Fibroblast of the aortic adventitia (primary cell): ENCODE data around the gene TXLNA. TPM values are rescaled to one million over a fixed set of nuclear protein-coding genes. Genes with fewer than 3 reads are reported as not detected.

ENCODE experiments used
- DNase-seq: peaks from one replicate; pipeline ENCODE4 v3.0.0-alpha.2; 2010; ENCODE audit warnings: low read depth
- H3K4me3 ChIP-seq: 2 replicates; pipeline ENCODE4 v1.5.1; 2011; ENCODE audit warnings: low read depth, mild to moderate bottlenecking, control low read depth, low read length, moderate library complexity
- CTCF ChIP-seq: IDR thresholded peaks from 2 replicates; pipeline ENCODE4 v1.5.1; 2011; ENCODE audit warnings: mild to moderate bottlenecking, low read length, control low read depth, inconsistent platforms; ENCODE audit not compliant: insufficient read depth
- total RNA-seq: library from RNA; depleted of rRNA; stranded (reverse); fragments of >200 nt; gene quantifications from 2 replicates; pipeline ENCODE4 v1.2.3, GENCODE V29; 2012; ENCODE audit warnings: low replicate concordance

TXLNA gene
- total RNA-seq, 1 donor, result 98.0 TPM

GRCh38 chr1:32184650-32185049 is 5.2 kb downstream of the TXLNA start:
- no peak overlapping the region for H3K4me3 ChIP-seq
- DNase-seq, result no peak
- TF ChIP-seq CTCF, result no peak

- TF ChIP-seq CTCF, result no peak
- DNase-seq, result no peak
- no peak overlapping the region for H3K4me3 ChIP-seq
Observed at GRCh38 chr1:32186077-32186476, 6.6 kb downstream of the TXLNA start.

GRCh38 chr1:32186491-32186890 is 7.0 kb downstream of the TXLNA start:
- DNase-seq, result no peak
- H3K4me3 ChIP-seq, result no peak overlapping the region
- TF ChIP-seq CTCF, result no peak

GRCh38 chr1:32187850-32188249 is 8.4 kb downstream of the TXLNA start:
- no peak for DNase-seq
- H3K4me3 ChIP-seq, result no peak overlapping the region
- no peak for TF ChIP-seq CTCF

GRCh38 chr1:32192220-32192948 is 12.9 kb downstream of the TXLNA start:
- no peak overlapping the region for H3K4me3 ChIP-seq
- TF ChIP-seq CTCF, result no peak
- no peak for DNase-seq

- no peak for TF ChIP-seq CTCF
- H3K4me3 ChIP-seq, result no peak overlapping the region
- no peak for DNase-seq
Observed at GRCh38 chr1:32194984-32195383, 15.5 kb downstream of the TXLNA start.

GRCh38 chr1:32195531-32195930 is 16.1 kb downstream of the TXLNA start:
- no peak for TF ChIP-seq CTCF
- no peak overlapping the region for H3K4me3 ChIP-seq

More at GRCh38 chr1:32195531-32195930, 16.1 kb downstream of the TXLNA start:
- DNase-seq, result no peak
